Activated naive CD8-positive, alpha-beta T cell treated with anti-CD3 and anti-CD28 coated beads, Interleukin-2, amount 10 ng/mL, durations not matched to agents 7 days and 5 days (primary cell): ENCODE results near the gene RSPO1. TPM values are rescaled to one million over a fixed set of nuclear protein-coding genes. Genes with fewer than 3 reads are reported as not detected.
A peak's percentile ranks its signal among the peaks of the same experiment; 100 is the strongest.
"Not testable (repeated sequence)": the region's sequence is repeated elsewhere in the genome, so short reads cannot be mapped to it uniquely, and the experiment has no call there.

Experiments
- ATAC-seq: fragments of 150-1000 bp; cut with Tn5 transposase; one replicate; pipeline ENCODE4 v1.10.0; 2021; ENCODE audit warnings: low read depth, moderate library complexity
- POLR2A ChIA-PET: fragments of 350-600 bp; sonication (Branson Sonifier 250); formaldehyde crosslinking; loops from one replicate; lab custom pipeline; 2021; ENCODE audit warnings: antibody characterized with exemption; lab: Charles Lee
- DNase-seq: peaks from one replicate; pipeline ENCODE4 v3.0.0; 2021
- H3K27ac Mint-ChIP-seq: one replicate; pipeline ENCODE4 v1.8.0; 2022; ENCODE audit warnings: mild to moderate bottlenecking, mixed read lengths
- H3K27me3 Mint-ChIP-seq: one replicate; pipeline ENCODE4 v1.8.0; 2022; ENCODE audit warnings: mild to moderate bottlenecking, moderate library complexity, mixed read lengths
- H3K36me3 Mint-ChIP-seq: one replicate; pipeline ENCODE4 v1.8.0; 2021; ENCODE audit warnings: mild to moderate bottlenecking, mixed read lengths
- H3K4me1 Mint-ChIP-seq: one replicate; pipeline ENCODE4 v1.8.0; 2021; ENCODE audit warnings: mixed read lengths
- H3K4me3 Mint-ChIP-seq: one replicate; pipeline ENCODE4 v1.8.0; 2022; ENCODE audit warnings: mild to moderate bottlenecking, moderate library complexity, mixed read lengths
- H3K9me3 Mint-ChIP-seq: one replicate; pipeline ENCODE4 v1.8.0; 2021; ENCODE audit warnings: mixed read lengths
- total RNA-seq, 2 experiments: library from RNA; stranded (reverse); gene quantifications; one replicate each; pipeline ENCODE4 v1.2.3, GENCODE V29; 2021

Gene RSPO1
- total RNA-seq, 2 experiments from 2014 or later = not detected

GRCh38 chr1:37599940-37600339 lies 34.8 kb downstream of the RSPO1 start:
- H3K27ac Mint-ChIP-seq = no peak overlapping the region
- H3K4me1 Mint-ChIP-seq = peaks cover 9% of the 10 kb centered on the region
- no peaks in the 10 kb centered on the region for H3K36me3 Mint-ChIP-seq
- no peaks in the 10 kb centered on the region for H3K9me3 Mint-ChIP-seq
- no peak for ATAC-seq
- DNase-seq = no peak
- H3K27me3 Mint-ChIP-seq = peaks cover 21% of the 10 kb centered on the region
- no peak overlapping the region for H3K4me3 Mint-ChIP-seq
- POLR2A ChIA-PET = no interaction called here

DNA sequence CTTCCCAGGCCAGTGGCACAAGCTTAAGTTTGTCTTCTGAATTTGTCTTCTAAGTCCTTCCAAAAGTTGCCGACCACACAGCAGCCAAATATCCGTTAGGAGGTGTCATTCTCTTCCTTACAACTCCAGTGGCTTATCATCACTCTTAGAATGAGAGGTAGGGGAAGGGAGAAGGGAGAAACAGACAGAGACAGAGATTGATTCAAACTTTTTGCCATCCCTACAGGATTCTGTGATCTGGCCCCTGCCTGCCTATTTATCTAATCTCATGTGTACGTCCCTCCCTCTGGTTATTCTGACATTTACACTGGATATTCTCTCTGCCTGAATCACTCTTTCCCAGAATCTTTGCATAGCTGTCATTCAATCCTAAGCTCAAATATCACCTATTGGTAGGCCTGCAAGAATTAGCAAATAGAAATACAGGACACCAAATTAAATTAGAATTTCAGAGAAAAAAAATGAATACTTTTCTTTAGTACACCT lies 38.5 kb downstream of the RSPO1 start:
- Mint-ChIP-seq H3K36me3 (peaks cover 5% of the 10 kb centered on the region), H3K27me3 (peaks cover 8% of the 10 kb centered on the region), H3K27ac (peak overlapping the region; percentile 98), H3K4me1 (peaks cover 22% of the 10 kb centered on the region), H3K4me3 (peak overlapping the region; percentile 100), H3K9me3 (no peaks in the 10 kb centered on the region)
- POLR2A ChIA-PET = interaction anchor here (1.2 to 1.8 kb wide), 3 partner anchors 86 to 212 kb away, joined by 4 to 17 read pairs (median 7); partner anchors contain the start of genes C1orf122 and YRDC
- ATAC-seq = no peak
- no peak for DNase-seq

GRCh38 chr1:37595440-37596181 lies 39.1 kb downstream of the RSPO1 start, which contains the start of gene GNL2:
Gene GNL2, minus strand, starts transcription at chr1:37595937. Its CDS starts 115 bp downstream, at chr1:37595822.
- peak; percentile 98 for DNase-seq
- Mint-ChIP-seq H3K36me3 (peaks cover 9% of the 10 kb centered on the region), H3K27ac (peak within 1 kb of the TSS; percentile 98), H3K4me3 (peak within 1 kb of the TSS; percentile 100), H3K27me3 (peaks cover 7% of the 10 kb centered on the region), H3K9me3 (no peaks in the 10 kb centered on the region), H3K4me1 (peaks cover 24% of the 10 kb centered on the region)
- ATAC-seq = peak; percentile 95
- POLR2A ChIA-PET = interaction anchor here (1.2 to 1.8 kb wide), 3 partner anchors 86 to 212 kb away, joined by 4 to 17 read pairs (median 7); partner anchors contain the start of genes C1orf122 and YRDC

GRCh38 chr1:37593726-37594125 lies 41.0 kb downstream of the RSPO1 start:
- POLR2A ChIA-PET = no interaction called here
- H3K4me3 Mint-ChIP-seq = peak overlapping the region; percentile 32
- peaks cover 2% of the 10 kb centered on the region for H3K27me3 Mint-ChIP-seq
- H3K4me1 Mint-ChIP-seq = peaks cover 24% of the 10 kb centered on the region
- ATAC-seq (no peak), DNase-seq (no peak)
- peaks cover 9% of the 10 kb centered on the region for H3K36me3 Mint-ChIP-seq
- no peaks in the 10 kb centered on the region for H3K9me3 Mint-ChIP-seq
- H3K27ac Mint-ChIP-seq = no peak overlapping the region

- Mint-ChIP-seq H3K4me3 (no peak overlapping the region), H3K4me1 (peaks cover 8% of the 10 kb centered on the region), H3K36me3 (peaks cover 20% of the 10 kb centered on the region), H3K27ac (no peak overlapping the region), H3K9me3 (no peaks in the 10 kb centered on the region), H3K27me3 (no peaks in the 10 kb centered on the region)
- DNase-seq (no peak), ATAC-seq (no peak)
- POLR2A ChIA-PET = no interaction called here
Measured at GRCh38 chr1:37588939-37589338, 45.8 kb downstream of the RSPO1 start.

GRCh38 chr1:37584544-37584943 lies 50.1 kb downstream of the RSPO1 start:
- H3K36me3 Mint-ChIP-seq = peaks cover 25% of the 10 kb centered on the region
- ATAC-seq, H3K27me3 Mint-ChIP-seq, H3K9me3 Mint-ChIP-seq, POLR2A ChIA-PET, H3K27ac Mint-ChIP-seq, H3K4me1 Mint-ChIP-seq, H3K4me3 Mint-ChIP-seq, DNase-seq: not testable (repeated sequence)

DNA sequence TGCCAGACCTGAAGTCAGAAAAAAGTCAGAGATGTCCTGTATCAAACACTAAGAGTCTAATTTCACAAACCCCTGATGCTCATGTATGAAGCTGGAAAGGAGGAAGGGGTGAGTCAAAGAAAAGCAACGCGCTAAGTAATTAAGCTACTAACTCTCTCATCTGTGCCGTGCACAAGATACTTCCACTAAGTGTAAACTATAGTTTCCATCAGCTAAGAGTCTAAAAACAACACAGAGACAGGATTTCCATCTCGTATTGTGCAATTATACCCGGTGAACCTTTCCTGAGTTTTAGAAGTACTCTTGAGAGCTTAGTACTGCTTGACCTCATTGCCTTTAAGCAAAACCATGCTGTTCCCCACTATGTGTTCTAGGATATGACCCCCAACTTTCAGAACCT lies 59.0 kb downstream of the RSPO1 start:
- Mint-ChIP-seq H3K36me3 (peaks cover 38% of the 10 kb centered on the region), H3K9me3 (no peaks in the 10 kb centered on the region), H3K4me3 (no peak overlapping the region), H3K27me3 (no peaks in the 10 kb centered on the region), H3K27ac (no peak overlapping the region), H3K4me1 (peaks cover 40% of the 10 kb centered on the region)
- DNase-seq (no peak), ATAC-seq (no peak)
- POLR2A ChIA-PET = no interaction called here

GRCh38 chr1:37574834-37575480 lies 59.7 kb downstream of the RSPO1 start:
- H3K9me3 Mint-ChIP-seq = no peaks in the 10 kb centered on the region
- H3K36me3 Mint-ChIP-seq = peaks cover 43% of the 10 kb centered on the region
- H3K27ac Mint-ChIP-seq = peak overlapping the region; percentile 73
- POLR2A ChIA-PET = interaction anchor here (0.9 kb wide), 1 partner anchor 26 kb away, joined by 3 read pairs; no protein-coding TSS in a partner anchor
- H3K27me3 Mint-ChIP-seq = no peaks in the 10 kb centered on the region
- peak overlapping the region; percentile 11 for H3K4me3 Mint-ChIP-seq
- no peak for DNase-seq
- ATAC-seq = no peak
- H3K4me1 Mint-ChIP-seq = peaks cover 43% of the 10 kb centered on the region

DNA sequence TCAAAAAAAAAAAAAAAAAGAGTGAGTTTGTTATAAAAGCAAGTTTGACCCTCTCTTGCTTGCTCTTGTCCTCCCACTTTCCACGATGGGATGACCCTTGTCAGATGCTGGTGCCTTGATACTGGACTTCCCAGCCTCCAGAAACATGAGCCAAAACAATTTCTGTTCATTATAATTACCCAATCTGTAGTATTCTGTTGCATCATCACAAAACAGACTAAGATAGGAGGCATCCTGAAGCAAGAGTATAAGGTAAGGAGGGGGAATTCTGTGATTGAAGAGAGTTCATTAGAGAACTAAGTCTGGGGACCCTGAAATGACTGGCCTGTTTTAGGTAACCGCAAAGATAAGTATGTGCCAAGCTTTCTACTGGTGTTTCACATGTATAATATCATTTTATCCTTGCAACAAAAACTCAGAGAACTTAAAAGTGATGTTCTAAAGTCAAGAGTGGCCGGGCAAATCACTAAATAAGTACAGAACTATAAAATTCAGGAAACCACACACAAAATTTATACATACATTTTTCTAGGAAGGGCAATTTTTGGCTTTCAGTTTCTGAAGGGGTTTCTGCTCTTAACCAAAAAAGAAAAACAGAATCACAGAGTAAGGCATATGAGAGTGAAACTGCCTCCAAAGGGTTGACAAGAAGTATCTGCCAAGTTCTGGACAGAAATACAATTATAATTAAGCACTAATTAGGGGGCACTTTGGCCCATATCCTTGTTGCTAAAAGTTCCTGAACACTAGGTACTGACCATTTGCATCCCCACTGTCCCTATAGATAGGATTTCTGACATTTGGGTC lies 64.0 kb downstream of the RSPO1 start:
- POLR2A ChIA-PET = no interaction called here

DNA sequence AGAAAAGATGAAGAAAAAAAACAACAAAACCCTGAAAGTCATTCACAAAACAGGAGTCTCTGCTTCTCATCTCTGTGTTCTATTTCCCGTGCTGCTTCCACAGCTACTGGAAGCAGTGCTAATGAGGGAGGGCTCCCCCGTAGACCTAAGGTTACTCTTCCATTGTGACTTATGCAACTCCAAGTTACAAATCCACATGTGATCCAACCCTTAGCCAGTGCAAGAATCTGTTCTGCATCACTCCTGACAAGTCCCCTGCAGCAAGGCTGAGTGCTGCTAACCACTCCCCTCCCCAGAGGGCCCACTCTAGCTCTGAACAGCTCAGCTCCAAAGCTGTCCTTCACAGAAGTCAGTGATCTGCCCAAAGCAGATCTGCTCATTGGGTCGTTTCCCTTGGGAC lies 67.7 kb downstream of the RSPO1 start:
- no peak for DNase-seq
- peaks cover 39% of the 10 kb centered on the region for H3K36me3 Mint-ChIP-seq
- H3K27ac Mint-ChIP-seq = no peak overlapping the region
- H3K4me3 Mint-ChIP-seq = no peak overlapping the region
- H3K27me3 Mint-ChIP-seq = no peaks in the 10 kb centered on the region
- peaks cover 16% of the 10 kb centered on the region for H3K4me1 Mint-ChIP-seq
- POLR2A ChIA-PET = no interaction called here
- no peaks in the 10 kb centered on the region for H3K9me3 Mint-ChIP-seq
- no peak for ATAC-seq

More for the DNA sequence above, 64.0 kb downstream of the RSPO1 start:
- ATAC-seq (peak; percentile 60), DNase-seq (no peak)
- H3K27me3 Mint-ChIP-seq = no peaks in the 10 kb centered on the region
- peak overlapping the region; percentile 73 for H3K4me3 Mint-ChIP-seq
- peaks cover 34% of the 10 kb centered on the region for H3K4me1 Mint-ChIP-seq
- H3K9me3 Mint-ChIP-seq = no peaks in the 10 kb centered on the region
- peak overlapping the region; percentile 78 for H3K27ac Mint-ChIP-seq
- peaks cover 54% of the 10 kb centered on the region for H3K36me3 Mint-ChIP-seq

DNA sequence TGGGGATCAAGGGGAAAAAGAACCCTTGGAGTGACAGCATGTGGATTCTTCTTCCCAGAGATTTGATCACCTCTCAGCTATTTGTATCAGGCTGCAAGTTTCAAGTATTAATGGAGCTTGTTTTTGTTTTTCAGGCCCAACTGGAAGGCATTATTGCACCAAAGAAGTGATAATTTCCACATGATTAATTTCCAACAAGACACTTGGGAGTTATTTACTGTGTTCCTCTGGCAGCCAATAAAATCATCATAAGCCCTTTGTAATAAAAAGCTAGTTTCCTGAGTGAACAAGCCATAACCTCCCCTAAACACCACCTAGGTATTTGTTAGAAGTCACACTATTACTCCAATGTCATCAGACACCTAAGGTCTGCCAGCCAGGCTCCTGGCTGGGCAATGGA lies 69.8 kb downstream of the RSPO1 start:
- Mint-ChIP-seq H3K4me3 (no peak overlapping the region), H3K36me3 (peaks cover 26% of the 10 kb centered on the region), H3K9me3 (no peaks in the 10 kb centered on the region), H3K27me3 (no peaks in the 10 kb centered on the region), H3K27ac (no peak overlapping the region), H3K4me1 (peaks cover 3% of the 10 kb centered on the region)
- DNase-seq = no peak
- POLR2A ChIA-PET = interaction anchor here (0.6 kb wide), 1 partner anchor 40 kb away, joined by 3 read pairs; no protein-coding TSS in a partner anchor
- ATAC-seq = no peak

- no peak overlapping the region for H3K27ac Mint-ChIP-seq
- peaks cover 2% of the 10 kb centered on the region for H3K4me1 Mint-ChIP-seq
- DNase-seq = no peak
- H3K27me3 Mint-ChIP-seq = no peaks in the 10 kb centered on the region
- POLR2A ChIA-PET = no interaction called here
- peaks cover 8% of the 10 kb centered on the region for H3K36me3 Mint-ChIP-seq
- no peaks in the 10 kb centered on the region for H3K9me3 Mint-ChIP-seq
- no peak for ATAC-seq
- H3K4me3 Mint-ChIP-seq = no peak overlapping the region
Measured at GRCh38 chr1:37562984-37563383, 71.7 kb downstream of the RSPO1 start.
